Fibroblast of lung (primary cell): Measurements from ENCODE around the gene CALCOCO2.

Experiments
- CTCF ChIP-seq, 2 donors: IDR thresholded peaks in 1 of 2; conservative IDR thresholded peaks in 1 of 2; 1 replicate in 1 of 2; 2 replicates in 1 of 2; pipeline ENCODE4 v1.5.1; 2011 to 2012; ENCODE audit warnings: low read length in 2 of 2, control low read depth in 1 of 2, inconsistent platforms in 1 of 2, low read depth in 1 of 2, mild to moderate bottlenecking in 1 of 2
- EZH2 ChIP-seq: IDR thresholded peaks from 2 replicates; pipeline ENCODE4 v1.5.1; 2012; ENCODE audit warnings: low read length, control low read depth, mild to moderate bottlenecking; ENCODE audit errors: missing control alignments

GRCh38 chr17:48812001-48812400, 18.8 kb upstream of the CALCOCO2 start:
- no peak for TF ChIP-seq CTCF (conservative IDR thresholded peaks at IDR 0.05 in 1 of 2, IDR thresholded peaks at IDR 0.05 in 1 of 2; ENCODE audit: low read depth in 1 of 2, low read length in 2 of 2)
- no peak for TF ChIP-seq EZH2
